NOMO-1 treated with dmso at 0.1 percent for 144 hours (cell line): ENCODE results near the gene RXRG.
A peak's percentile ranks its signal among the peaks of the same experiment; 100 is the strongest.

ENCODE experiments used
- DNase-seq: peaks from one replicate; lab custom pipeline; 2025; ENCODE audit not compliant: unreplicated experiment; lab: John Stamatoyannopoulos, UW

RXRG gene

GRCh38 chr1:165415068-165415467, 29.9 kb downstream of the RXRG start:
- DNase-seq: no peak

- DNase-seq: no peak
These were observed 30.3 kb downstream of the RXRG start for GRCh38 chr1:165414620-165415019.

GRCh38 chr1:165411396-165411795, 33.5 kb downstream of the RXRG start:
- DNase-seq: no peak

GRCh38 chr1:165409657-165410358, 35.1 kb downstream of the RXRG start:
- DNase-seq: no peak

GRCh38 chr1:165408518-165408917, 36.4 kb downstream of the RXRG start:
- DNase-seq: no peak

GRCh38 chr1:165407398-165407797, 37.5 kb downstream of the RXRG start:
- DNase-seq: no peak

- DNase-seq: no peak
These were observed 41.0 kb downstream of the RXRG start for GRCh38 chr1:165403835-165404482.

- no peak for DNase-seq
These were observed 42.3 kb downstream of the RXRG start for GRCh38 chr1:165402517-165403111.

GRCh38 chr1:165397944-165398343, 47.0 kb downstream of the RXRG start:
- peak; percentile 25 for DNase-seq

- no peak for DNase-seq
These were observed 49.0 kb downstream of the RXRG start for GRCh38 chr1:165395901-165396300.

- no peak for DNase-seq
These were observed 49.4 kb downstream of the RXRG start for GRCh38 chr1:165395478-165395877.

GRCh38 chr1:165392634-165393571, 52.0 kb downstream of the RXRG start:
- DNase-seq: peak; percentile 93

GRCh38 chr1:165389609-165390008, 55.3 kb downstream of the RXRG start:
- DNase-seq: no peak

- no peak for DNase-seq
These were observed 57.0 kb downstream of the RXRG start for GRCh38 chr1:165387961-165388360.

- DNase-seq: no peak
These were observed 57.4 kb downstream of the RXRG start for GRCh38 chr1:165387505-165387904.

- DNase-seq: no peak
These were observed 61.1 kb downstream of the RXRG start for GRCh38 chr1:165383599-165384405.

- DNase-seq: no peak
These were observed 61.9 kb downstream of the RXRG start for GRCh38 chr1:165383067-165383466.

GRCh38 chr1:165381745-165382505, 63.0 kb downstream of the RXRG start:
- DNase-seq: no peak

GRCh38 chr1:165376811-165377311, 68.1 kb downstream of the RXRG start:
- DNase-seq: no peak
